ENCODE results near the gene CTNNA3. TPM values are rescaled to one million over a fixed set of nuclear protein-coding genes. Genes with fewer than 3 reads are reported as not detected.

CTNNA3 gene
- total and polyA plus RNA-seq, 2 donors (not counting 1 experiment from before 2014, with no cell fraction given) = not detected

DNA sequence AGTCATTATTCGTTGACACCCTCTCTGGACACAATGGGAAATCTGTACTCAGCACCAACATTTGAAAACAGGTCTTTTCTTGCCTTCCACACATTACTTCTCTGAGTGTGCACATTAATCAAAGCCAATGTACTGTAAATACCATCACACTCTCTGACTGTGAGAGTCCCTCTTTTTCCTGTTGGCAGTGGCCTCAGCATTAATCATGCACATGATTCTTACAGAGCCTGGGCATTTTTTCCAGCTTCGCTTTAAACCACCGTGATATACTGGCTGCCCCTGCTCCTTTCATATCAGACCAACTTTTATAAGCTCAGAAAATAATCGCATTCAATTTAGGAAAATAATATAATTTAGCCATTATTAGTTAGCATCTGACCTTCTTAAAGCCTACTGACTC lies 1689.6 kb downstream of the CTNNA3 start:
- no peaks in the 10 kb centered on the region for H3K36me3 ChIP-seq (ENCODE audit: control insufficient read depth, insufficient read depth, low read length)
- H3K9ac ChIP-seq (ENCODE audit: insufficient read depth, low read length) = no peak overlapping the region
- H3K27me3 ChIP-seq (ENCODE audit: control insufficient read depth, insufficient read depth, low read length) = no peaks in the 10 kb centered on the region
- no peak overlapping the region for H2AFZ ChIP-seq (ENCODE audit: low read length)
- H3K4me1 ChIP-seq (ENCODE audit: control insufficient read depth, extremely low read depth, insufficient read depth, low read length) = no peaks in the 10 kb centered on the region
- H3K79me2 ChIP-seq (ENCODE audit: control insufficient read depth, insufficient read depth, low read length) = no peaks in the 10 kb centered on the region
- H3K4me3 ChIP-seq (replicated peaks in 1 of 4; ENCODE audit: control extremely low read depth in 1 of 4, insufficient read depth in 1 of 4, low read depth in 3 of 4, low read length in 4 of 4) = no peak overlapping the region
- H3K27ac ChIP-seq (ENCODE audit: insufficient read depth, low read length) = no peak overlapping the region
- H4K20me1 ChIP-seq (ENCODE audit: control insufficient read depth, extremely low read depth, insufficient read depth, low read length) = no peaks in the 10 kb centered on the region
- TF ChIP-seq CTCF (conservative IDR thresholded peaks at IDR 0.05 in 1 of 2, IDR thresholded peaks at IDR 0.05 in 1 of 2; ENCODE audit: low read depth in 1 of 2, low read length in 2 of 2) = no peak
- TF ChIP-seq EZH2 (IDR thresholded peaks at IDR 0.05; ENCODE audit: low read length, missing control alignments) = no peak
- DNase-seq (ENCODE audit: low read depth in 2 of 2) = no peak
- no peak overlapping the region for H3K4me2 ChIP-seq (ENCODE audit: extremely low read depth, insufficient read depth, low read length)
- H3K9me3 ChIP-seq (ENCODE audit: control insufficient read depth, insufficient read depth, low read depth, low read length) = no peaks in the 10 kb centered on the region

GRCh38 chr10:65993451-65993850 lies 1702.5 kb downstream of the CTNNA3 start:
- H3K4me3 ChIP-seq (replicated peaks in 1 of 4; ENCODE audit: control extremely low read depth in 1 of 4, insufficient read depth in 1 of 4, low read depth in 3 of 4, low read length in 4 of 4) = no peak overlapping the region
- no peaks in the 10 kb centered on the region for H3K27me3 ChIP-seq (ENCODE audit: control insufficient read depth, insufficient read depth, low read length)
- no peak overlapping the region for H3K27ac ChIP-seq (ENCODE audit: insufficient read depth, low read length)
- H3K79me2 ChIP-seq (ENCODE audit: control insufficient read depth, insufficient read depth, low read length) = no peaks in the 10 kb centered on the region
- H3K9me3 ChIP-seq (ENCODE audit: control insufficient read depth, insufficient read depth, low read depth, low read length) = no peaks in the 10 kb centered on the region
- H3K9ac ChIP-seq (ENCODE audit: insufficient read depth, low read length) = no peak overlapping the region
- no peaks in the 10 kb centered on the region for H3K36me3 ChIP-seq (ENCODE audit: control insufficient read depth, insufficient read depth, low read length)
- TF ChIP-seq EZH2 (IDR thresholded peaks at IDR 0.05; ENCODE audit: low read length, missing control alignments) (no peak), CTCF (conservative IDR thresholded peaks at IDR 0.05 in 1 of 2, IDR thresholded peaks at IDR 0.05 in 1 of 2; ENCODE audit: low read depth in 1 of 2, low read length in 2 of 2) (no peak)
- DNase-seq (ENCODE audit: low read depth in 2 of 2) = no peak
- no peaks in the 10 kb centered on the region for H3K4me1 ChIP-seq (ENCODE audit: control insufficient read depth, extremely low read depth, insufficient read depth, low read length)
- no peak overlapping the region for H3K4me2 ChIP-seq (ENCODE audit: extremely low read depth, insufficient read depth, low read length)
- H4K20me1 ChIP-seq (ENCODE audit: control insufficient read depth, extremely low read depth, insufficient read depth, low read length) = no peaks in the 10 kb centered on the region
- no peak overlapping the region for H2AFZ ChIP-seq (ENCODE audit: low read length)

GRCh38 chr10:65968871-65969270 lies 1727.1 kb downstream of the CTNNA3 start:
- no peaks in the 10 kb centered on the region for H3K9me3 ChIP-seq (ENCODE audit: control insufficient read depth, insufficient read depth, low read depth, low read length)
- no peaks in the 10 kb centered on the region for H4K20me1 ChIP-seq (ENCODE audit: control insufficient read depth, extremely low read depth, insufficient read depth, low read length)
- H3K9ac ChIP-seq (ENCODE audit: insufficient read depth, low read length) = no peak overlapping the region
- DNase-seq (ENCODE audit: low read depth in 2 of 2) = no peak
- H3K4me2 ChIP-seq (ENCODE audit: extremely low read depth, insufficient read depth, low read length) = no peak overlapping the region
- H3K27me3 ChIP-seq (ENCODE audit: control insufficient read depth, insufficient read depth, low read length) = no peaks in the 10 kb centered on the region
- no peak overlapping the region for H3K27ac ChIP-seq (ENCODE audit: insufficient read depth, low read length)
- H3K4me3 ChIP-seq (replicated peaks in 1 of 4; ENCODE audit: control extremely low read depth in 1 of 4, insufficient read depth in 1 of 4, low read depth in 3 of 4, low read length in 4 of 4) = no peak overlapping the region
- no peak for TF ChIP-seq CTCF (conservative IDR thresholded peaks at IDR 0.05 in 1 of 2, IDR thresholded peaks at IDR 0.05 in 1 of 2; ENCODE audit: low read depth in 1 of 2, low read length in 2 of 2)
- no peak for TF ChIP-seq EZH2 (IDR thresholded peaks at IDR 0.05; ENCODE audit: low read length, missing control alignments)
- H3K79me2 ChIP-seq (ENCODE audit: control insufficient read depth, insufficient read depth, low read length) = no peaks in the 10 kb centered on the region
- H3K36me3 ChIP-seq (ENCODE audit: control insufficient read depth, insufficient read depth, low read length) = no peaks in the 10 kb centered on the region
- no peak overlapping the region for H2AFZ ChIP-seq (ENCODE audit: low read length)
- H3K4me1 ChIP-seq (ENCODE audit: control insufficient read depth, extremely low read depth, insufficient read depth, low read length) = no peaks in the 10 kb centered on the region
